Type B pancreatic cell (in vitro differentiated cells): ENCODE results near the gene TMEM198. TPM values are rescaled to one million over a fixed set of nuclear protein-coding genes. Genes with fewer than 3 reads are reported as not detected.

Source experiments
- DNase-seq: peaks from one replicate; pipeline ENCODE4 v3.0.0; 2021; ENCODE audit warnings: mixed read lengths; ENCODE audit not compliant: unreplicated experiment; ENCODE audit errors: extremely low spot score
- H3K27ac Mint-ChIP-seq: 2 replicates; pipeline ENCODE4 v1.8.0; 2021; ENCODE audit warnings: mild to moderate bottlenecking, mixed read lengths
- H3K27me3 Mint-ChIP-seq: 2 replicates; pipeline ENCODE4 v1.8.0; 2021; ENCODE audit warnings: mixed read lengths
- H3K36me3 Mint-ChIP-seq: 2 replicates; pipeline ENCODE4 v1.8.0; 2021; ENCODE audit warnings: mixed read lengths
- H3K4me1 Mint-ChIP-seq: one replicate; pipeline ENCODE4 v1.8.0; 2021; ENCODE audit warnings: mixed read lengths; ENCODE audit not compliant: unreplicated experiment
- H3K4me3 Mint-ChIP-seq: 2 replicates; pipeline ENCODE4 v1.8.0; 2021; ENCODE audit warnings: mild to moderate bottlenecking, mixed read lengths
- H3K9me3 Mint-ChIP-seq: 2 replicates; pipeline ENCODE4 v1.8.0; 2021; ENCODE audit warnings: mixed read lengths
- CTCF ChIP-seq: fragments of 200-600 bp; sonication (generic); conservative IDR thresholded peaks from 2 replicates; pipeline ENCODE4 v1.5.0; 2021; ENCODE audit warnings: antibody characterized with exemption, mild to moderate bottlenecking
- total RNA-seq: library from RNA; stranded (reverse); gene quantifications from 2 replicates; pipeline ENCODE4 v1.2.1, GENCODE V29; 2021; ENCODE audit warnings: low replicate concordance

TMEM198 gene
- total RNA-seq, 1 donor from 2014 or later, result 7.8 TPM

GRCh38 chr2:219553168-219553417 lies 9.3 kb downstream of the TMEM198 start:
- H3K27ac Mint-ChIP-seq, result no peak overlapping the region
- peak overlapping the region; percentile 65 for H3K4me3 Mint-ChIP-seq
- peaks cover 4% of the 10 kb centered on the region for H3K36me3 Mint-ChIP-seq
- TF ChIP-seq CTCF, result no peak
- H3K4me1 Mint-ChIP-seq, result no peaks in the 10 kb centered on the region
- DNase-seq, result no peak
- H3K9me3 Mint-ChIP-seq, result no peaks in the 10 kb centered on the region
- peaks cover 11% of the 10 kb centered on the region for H3K27me3 Mint-ChIP-seq

- Mint-ChIP-seq H3K9me3 (no peaks in the 10 kb centered on the region), H3K4me3 (peak overlapping the region; percentile 65), H3K36me3 (peaks cover under 1% of the 10 kb centered on the region), H3K4me1 (no peaks in the 10 kb centered on the region), H3K27me3 (peaks cover 8% of the 10 kb centered on the region), H3K27ac (no peak overlapping the region)
- no peak for DNase-seq
- TF ChIP-seq CTCF, result no peak
Observed at GRCh38 chr2:219553463-219553963, 9.7 kb downstream of the TMEM198 start.

- no peaks in the 10 kb centered on the region for H3K9me3 Mint-ChIP-seq
- H3K36me3 Mint-ChIP-seq, result peaks cover 2% of the 10 kb centered on the region
- H3K27me3 Mint-ChIP-seq, result peaks cover 7% of the 10 kb centered on the region
- no peak for DNase-seq
- H3K27ac Mint-ChIP-seq, result no peak overlapping the region
- TF ChIP-seq CTCF, result no peak
- peak overlapping the region; percentile 52 for H3K4me3 Mint-ChIP-seq
- no peaks in the 10 kb centered on the region for H3K4me1 Mint-ChIP-seq
Observed at GRCh38 chr2:219554350-219554749, 10.5 kb downstream of the TMEM198 start.

- no peak overlapping the region for H3K4me3 Mint-ChIP-seq
- TF ChIP-seq CTCF, result no peak
- H3K27me3 Mint-ChIP-seq, result peaks cover 4% of the 10 kb centered on the region
- no peaks in the 10 kb centered on the region for H3K9me3 Mint-ChIP-seq
- no peak overlapping the region for H3K27ac Mint-ChIP-seq
- no peak for DNase-seq
- H3K36me3 Mint-ChIP-seq, result peaks cover 7% of the 10 kb centered on the region
- H3K4me1 Mint-ChIP-seq, result no peaks in the 10 kb centered on the region
Observed at GRCh38 chr2:219555956-219556355, 12.1 kb downstream of the TMEM198 start.

- Mint-ChIP-seq H3K4me1 (peaks cover 1% of the 10 kb centered on the region), H3K36me3 (peaks cover 7% of the 10 kb centered on the region), H3K9me3 (no peaks in the 10 kb centered on the region), H3K27me3 (peaks cover 2% of the 10 kb centered on the region), H3K4me3 (no peak overlapping the region), H3K27ac (no peak overlapping the region)
- no peak for TF ChIP-seq CTCF
- no peak for DNase-seq
Observed at GRCh38 chr2:219556413-219556812, 12.6 kb downstream of the TMEM198 start.

GRCh38 chr2:219557320-219557719 lies 13.5 kb downstream of the TMEM198 start:
- peaks cover 2% of the 10 kb centered on the region for H3K27me3 Mint-ChIP-seq
- H3K36me3 Mint-ChIP-seq, result peaks cover 7% of the 10 kb centered on the region
- H3K4me1 Mint-ChIP-seq, result peaks cover 5% of the 10 kb centered on the region
- TF ChIP-seq CTCF, result no peak
- no peaks in the 10 kb centered on the region for H3K9me3 Mint-ChIP-seq
- H3K27ac Mint-ChIP-seq, result no peak overlapping the region
- H3K4me3 Mint-ChIP-seq, result no peak overlapping the region
- no peak for DNase-seq
